Measurements from ENCODE around the gene HJV. TPM values are rescaled to one million over a fixed set of nuclear protein-coding genes. Genes with fewer than 3 reads are reported as not detected.

Gene HJV
- total RNA-seq, 1 experiment from 2014 or later = not detected

DNA sequence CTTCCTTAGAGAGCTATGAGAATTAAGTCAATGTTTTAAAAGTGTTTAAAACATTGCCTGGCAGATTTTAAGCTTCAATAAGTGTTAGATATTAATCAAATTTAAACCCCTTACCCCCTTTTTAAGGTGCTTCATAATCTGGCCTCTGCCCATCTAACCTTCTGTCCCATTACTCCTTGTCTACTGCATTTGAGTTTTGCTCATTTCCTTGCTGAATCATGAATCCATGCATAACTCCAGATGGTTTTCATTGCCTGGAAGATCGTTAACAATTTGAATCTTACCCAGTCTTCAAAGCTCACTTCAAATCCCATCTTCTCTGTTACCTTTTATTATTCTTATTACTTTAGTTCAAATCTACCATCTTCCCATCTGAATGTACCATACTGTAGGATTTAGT is 4.6 kb downstream of the HJV start:
- Histone ChIP-seq H3K36me3 (ENCODE audit: control insufficient read depth in 1 of 2, insufficient read depth in 2 of 2, low read length in 2 of 2) (no peaks in the 10 kb centered on the region), H3K27ac (ENCODE audit: low read depth, low read length) (no peak overlapping the region), H3K9me2 (ENCODE audit: insufficient read depth) (no peaks in the 10 kb centered on the region), H2AFZ (ENCODE audit: low read depth, low read length, poor library complexity, severe bottlenecking) (no peak overlapping the region), H3K9ac (ENCODE audit: low read length) (no peak overlapping the region), H3K9me3 (ENCODE audit: control insufficient read depth in 1 of 2, insufficient read depth in 1 of 2, low read depth in 1 of 2, low read length in 2 of 2) (no peaks in the 10 kb centered on the region), H3K27me3 (ENCODE audit: insufficient read depth, low read length) (no peaks in the 10 kb centered on the region), H4K20me1 (ENCODE audit: insufficient read depth) (no peaks in the 10 kb centered on the region), H3K79me2 (ENCODE audit: insufficient read depth, low read length) (no peaks in the 10 kb centered on the region), H3K4me1 (ENCODE audit: control insufficient read depth in 1 of 2, insufficient read depth in 2 of 2, low read length in 2 of 2) (peaks cover 0 to 5% of the 10 kb centered on the region in 2 experiments; a peak in 2 of 4 replicates), H3K4me3 (replicated peaks in 1 of 2; ENCODE audit: low read depth in 1 of 2, low read length in 2 of 2) (no peak overlapping the region), H3K4me2 (ENCODE audit: low read length) (no peak overlapping the region)
- RAD21 ChIA-PET (ENCODE audit: low non-redundant PET in 1 of 2, low total read pairs in 2 of 2, uncharacterized antibody in 2 of 2, unreplicated experiment in 2 of 2) = no interaction called here
- no TSS peak for BruUV-seq (replicated peaks)
- no peak for ATAC-seq
- TF ChIP-seq, protein P1, sequence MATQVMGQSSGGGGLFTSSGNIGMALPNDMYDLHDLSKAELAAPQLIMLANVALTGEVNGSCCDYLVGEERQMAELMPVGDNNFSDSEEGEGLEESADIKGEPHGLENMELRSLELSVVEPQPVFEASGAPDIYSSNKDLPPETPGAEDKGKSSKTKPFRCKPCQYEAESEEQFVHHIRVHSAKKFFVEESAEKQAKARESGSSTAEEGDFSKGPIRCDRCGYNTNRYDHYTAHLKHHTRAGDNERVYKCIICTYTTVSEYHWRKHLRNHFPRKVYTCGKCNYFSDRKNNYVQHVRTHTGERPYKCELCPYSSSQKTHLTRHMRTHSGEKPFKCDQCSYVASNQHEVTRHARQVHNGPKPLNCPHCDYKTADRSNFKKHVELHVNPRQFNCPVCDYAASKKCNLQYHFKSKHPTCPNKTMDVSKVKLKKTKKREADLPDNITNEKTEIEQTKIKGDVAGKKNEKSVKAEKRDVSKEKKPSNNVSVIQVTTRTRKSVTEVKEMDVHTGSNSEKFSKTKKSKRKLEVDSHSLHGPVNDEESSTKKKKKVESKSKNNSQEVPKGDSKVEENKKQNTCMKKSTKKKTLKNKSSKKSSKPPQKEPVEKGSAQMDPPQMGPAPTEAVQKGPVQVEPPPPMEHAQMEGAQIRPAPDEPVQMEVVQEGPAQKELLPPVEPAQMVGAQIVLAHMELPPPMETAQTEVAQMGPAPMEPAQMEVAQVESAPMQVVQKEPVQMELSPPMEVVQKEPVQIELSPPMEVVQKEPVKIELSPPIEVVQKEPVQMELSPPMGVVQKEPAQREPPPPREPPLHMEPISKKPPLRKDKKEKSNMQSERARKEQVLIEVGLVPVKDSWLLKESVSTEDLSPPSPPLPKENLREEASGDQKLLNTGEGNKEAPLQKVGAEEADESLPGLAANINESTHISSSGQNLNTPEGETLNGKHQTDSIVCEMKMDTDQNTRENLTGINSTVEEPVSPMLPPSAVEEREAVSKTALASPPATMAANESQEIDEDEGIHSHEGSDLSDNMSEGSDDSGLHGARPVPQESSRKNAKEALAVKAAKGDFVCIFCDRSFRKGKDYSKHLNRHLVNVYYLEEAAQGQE (IDR thresholded peaks at IDR 0.05; ENCODE audit: low read depth) = no peak
- TF ChIP-seq RAD21 (IDR thresholded peaks at IDR 0.05; ENCODE audit: low read depth) (no peak), CEBPB (IDR thresholded peaks at IDR 0.05; ENCODE audit: low read depth) (no peak), SP1 (IDR thresholded peaks at IDR 0.05; ENCODE audit: low read depth) (no peak), SRF (IDR thresholded peaks at IDR 0.05; ENCODE audit: low read depth) (no peak), EZH2phosphoT487 (IDR thresholded peaks at IDR 0.05; ENCODE audit: borderline replicate concordance) (no peak), SIN3A (IDR thresholded peaks at IDR 0.05; ENCODE audit: low read depth) (no peak), ZFX (IDR thresholded peaks at IDR 0.05) (no peak), ZNF274 (IDR thresholded peaks at IDR 0.05; ENCODE audit: low read depth, low read length) (no peak), POLR2A (IDR thresholded peaks at IDR 0.05; ENCODE audit: borderline replicate concordance, extremely low read depth, insufficient read depth, insufficient read length) (no peak), EGR1 (IDR thresholded peaks at IDR 0.05; ENCODE audit: low read depth) (no peak), FOSL1 (IDR thresholded peaks at IDR 0.05; ENCODE audit: low read depth) (no peak), EZH2 (IDR thresholded peaks at IDR 0.05) (no peak), JUND (IDR thresholded peaks at IDR 0.05) (no peak)
- TF ChIP-seq, protein P2, sequence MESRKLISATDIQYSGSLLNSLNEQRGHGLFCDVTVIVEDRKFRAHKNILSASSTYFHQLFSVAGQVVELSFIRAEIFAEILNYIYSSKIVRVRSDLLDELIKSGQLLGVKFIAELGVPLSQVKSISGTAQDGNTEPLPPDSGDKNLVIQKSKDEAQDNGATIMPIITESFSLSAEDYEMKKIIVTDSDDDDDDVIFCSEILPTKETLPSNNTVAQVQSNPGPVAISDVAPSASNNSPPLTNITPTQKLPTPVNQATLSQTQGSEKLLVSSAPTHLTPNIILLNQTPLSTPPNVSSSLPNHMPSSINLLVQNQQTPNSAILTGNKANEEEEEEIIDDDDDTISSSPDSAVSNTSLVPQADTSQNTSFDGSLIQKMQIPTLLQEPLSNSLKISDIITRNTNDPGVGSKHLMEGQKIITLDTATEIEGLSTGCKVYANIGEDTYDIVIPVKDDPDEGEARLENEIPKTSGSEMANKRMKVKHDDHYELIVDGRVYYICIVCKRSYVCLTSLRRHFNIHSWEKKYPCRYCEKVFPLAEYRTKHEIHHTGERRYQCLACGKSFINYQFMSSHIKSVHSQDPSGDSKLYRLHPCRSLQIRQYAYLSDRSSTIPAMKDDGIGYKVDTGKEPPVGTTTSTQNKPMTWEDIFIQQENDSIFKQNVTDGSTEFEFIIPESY (IDR thresholded peaks at IDR 0.05; ENCODE audit: extremely low read depth, insufficient replicate concordance, low read length) = no peak
- TF ChIP-seq, protein P3, sequence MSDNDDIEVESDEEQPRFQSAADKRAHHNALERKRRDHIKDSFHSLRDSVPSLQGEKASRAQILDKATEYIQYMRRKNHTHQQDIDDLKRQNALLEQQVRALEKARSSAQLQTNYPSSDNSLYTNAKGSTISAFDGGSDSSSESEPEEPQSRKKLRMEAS (IDR thresholded peaks at IDR 0.05) = no peak
- intact Hi-C loops (cut with micrococcal nuclease) = loop anchor here (1.0 kb wide), 1 partner anchor 14 kb away; no protein-coding TSS in a partner anchor
- CTCF ChIA-PET = interaction anchor here (1.0 to 1.2 kb wide), 2 partner anchors 16 to 38 kb away, joined by 3 read pairs; no protein-coding TSS in a partner anchor
- POLR2A ChIA-PET = no interaction called here
- no peak for DNase-seq (ENCODE audit: low read depth, low spot score)
